ENCODE measurements around the gene KLRD1.
"Not testable (repeated sequence)": the region's sequence is repeated elsewhere in the genome, so short reads cannot be mapped to it uniquely, and the experiment has no call there.

Gene KLRD1

GRCh38 chr12:10339053-10339840, 31.6 kb downstream of the KLRD1 start:
- no peak for DNase-seq

GRCh38 chr12:10340946-10341345, 33.3 kb downstream of the KLRD1 start:
- DNase-seq: not testable (repeated sequence)

- DNase-seq: no peak
These were observed 34.3 kb downstream of the KLRD1 start for GRCh38 chr12:10341892-10342509.

GRCh38 chr12:10351457-10351856, 43.8 kb downstream of the KLRD1 start:
- DNase-seq: not testable (repeated sequence)

- DNase-seq: no peak
These were observed 46.4 kb downstream of the KLRD1 start for GRCh38 chr12:10354071-10354470.

GRCh38 chr12:10354502-10354901, 46.8 kb downstream of the KLRD1 start:
- DNase-seq: no peak

- no peak for DNase-seq
These were observed 50.5 kb downstream of the KLRD1 start for GRCh38 chr12:10358131-10358530.

GRCh38 chr12:10358969-10359368, 51.3 kb downstream of the KLRD1 start:
- no peak for DNase-seq

- DNase-seq: no peak
These were observed 53.4 kb downstream of the KLRD1 start for GRCh38 chr12:10361084-10361483.

- no peak for DNase-seq
These were observed 54.0 kb downstream of the KLRD1 start for GRCh38 chr12:10361622-10362021.

- DNase-seq: no peak
These were observed 54.7 kb downstream of the KLRD1 start for GRCh38 chr12:10362325-10362724.

GRCh38 chr12:10362828-10363657, 55.4 kb downstream of the KLRD1 start:
- DNase-seq: no peak

GRCh38 chr12:10363658-10363913, 55.9 kb downstream of the KLRD1 start:
- DNase-seq: no peak

- peak; percentile 20 for DNase-seq
These were observed 56.5 kb downstream of the KLRD1 start for GRCh38 chr12:10363914-10364814.

- peak; percentile 29 for DNase-seq
These were observed 57.3 kb downstream of the KLRD1 start for GRCh38 chr12:10364815-10365622.

- DNase-seq: no peak
These were observed 58.2 kb downstream of the KLRD1 start for GRCh38 chr12:10365696-10366405.

- DNase-seq: no peak
These were observed 59.2 kb downstream of the KLRD1 start for GRCh38 chr12:10366875-10367274.

- DNase-seq: not testable (repeated sequence)
These were observed 60.0 kb downstream of the KLRD1 start for GRCh38 chr12:10367714-10368113.

GRCh38 chr12:10368206-10369171, 60.8 kb downstream of the KLRD1 start:
- DNase-seq: no peak

All from activated effector memory CD4-positive, alpha-beta T cell treated with Interleukin-2 at 50 U/mL for 16 hours (primary cell).